Measurements from ENCODE around the gene SINHCAF. TPM values are rescaled to one million over a fixed set of nuclear protein-coding genes. Genes with fewer than 3 reads are reported as not detected.
"Not testable (repeated sequence)": the region's sequence is repeated elsewhere in the genome, so short reads cannot be mapped to it uniquely, and the experiment has no call there.

The SINHCAF gene
- total and polyA plus RNA-seq, 11 donors: 4.0 to 23.8 (median 12.8) TPM

DNA sequence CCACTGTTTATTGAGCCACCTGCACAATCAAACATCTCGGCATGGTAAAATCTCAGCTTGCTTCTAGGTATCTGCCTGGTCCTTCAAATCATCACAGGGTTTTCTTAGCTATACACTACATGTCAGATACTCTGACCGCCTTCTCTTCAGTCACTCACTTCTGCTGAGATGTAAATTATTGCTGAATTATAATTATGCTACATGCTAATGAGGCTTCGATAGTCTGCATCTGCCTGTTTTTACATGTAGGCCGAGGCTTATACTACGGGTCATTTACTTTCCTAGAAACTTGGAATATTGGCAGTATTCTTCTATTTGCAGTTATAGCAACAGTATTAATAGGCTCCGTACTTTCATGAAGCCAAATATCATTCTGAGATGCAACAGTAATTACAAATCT lies 77.6 kb downstream of the SINHCAF start:
- Histone ChIP-seq H3K9me3 (no peaks in the 10 kb centered on the region), H3K4me1 (no peaks in the 10 kb centered on the region), H3K27ac (no peak overlapping the region), H3K36me3 (no peaks in the 10 kb centered on the region), H3K27me3 (peaks cover 0 to 4% (median 0%) of the 10 kb centered on the region in 9 donors), H3K4me3 (no peak overlapping the region)
- intact Hi-C loops (cut with DNase I): loop anchor here in 1 of 10 donors (2.0 kb wide), 1 partner anchor 24 kb away; no protein-coding TSS in a partner anchor
- DNase-seq (no peak), ATAC-seq (no peak)
- no peak for TF ChIP-seq CTCF (IDR thresholded peaks at IDR 0.05)
- TF ChIP-seq POLR2A (IDR thresholded peaks at IDR 0.05): no peak
- 77 to 97% (median 90%) methylated on average over 6 of the region's 6 CpGs for WGBS, 4 donors

- Histone ChIP-seq H3K4me1 (no peaks in the 10 kb centered on the region), H3K27ac (no peak overlapping the region), H3K9me3 (no peaks in the 10 kb centered on the region), H3K4me3 (no peak overlapping the region), H3K27me3 (peaks cover 0 to 4% (median 0%) of the 10 kb centered on the region in 9 donors), H3K36me3 (no peaks in the 10 kb centered on the region)
- intact Hi-C loops (cut with DNase I): no loop called here
- DNase-seq: no peak
- ATAC-seq: no peak
- 65 to 81% (median 73%) methylated on average over 10 of the region's 10 CpGs for WGBS, 4 donors
- no peak for TF ChIP-seq POLR2A (IDR thresholded peaks at IDR 0.05)
- TF ChIP-seq CTCF (IDR thresholded peaks at IDR 0.05): no peak
These were observed 79.5 kb downstream of the SINHCAF start for GRCh38 chr12:31246470-31246850.

- intact Hi-C loops (cut with DNase I): no loop called here
- 68 to 76% (median 70%) methylated on average over 15 of the region's 15 CpGs for WGBS, 4 donors
- H3K36me3 ChIP-seq: no peaks in the 10 kb centered on the region
- no peak for DNase-seq
- H3K27me3 ChIP-seq: peaks cover 0 to 4% (median 0%) of the 10 kb centered on the region in 9 donors
- ATAC-seq: peak in 1 of 4 donors; percentile 27
- no peaks in the 10 kb centered on the region for H3K9me3 ChIP-seq
- H3K4me3 ChIP-seq: no peak overlapping the region
- TF ChIP-seq POLR2A (IDR thresholded peaks at IDR 0.05) (no peak), CTCF (IDR thresholded peaks at IDR 0.05) (no peak)
- H3K4me1 ChIP-seq: no peaks in the 10 kb centered on the region
- no peak overlapping the region for H3K27ac ChIP-seq
These were observed 80.0 kb downstream of the SINHCAF start for GRCh38 chr12:31245822-31246469.

- H3K36me3 ChIP-seq; DNase-seq; intact Hi-C loops (cut with DNase I); H3K27ac ChIP-seq; H3K9me3 ChIP-seq; H3K4me3 ChIP-seq; H3K4me1 ChIP-seq; ATAC-seq: not testable (repeated sequence)
- WGBS, 4 donors: 90 to 96% (median 95%) methylated on average over 10 of the region's 10 CpGs
- H3K27me3 ChIP-seq: peaks cover 0 to 22% (median 4%) of the 10 kb centered on the region in 9 donors
These were observed 83.5 kb downstream of the SINHCAF start for GRCh38 chr12:31242418-31242817.
